NCI-H82 (cell line): ENCODE data around the gene RADIL.
A peak's percentile ranks its signal among the peaks of the same experiment; 100 is the strongest.

Experiments
- DNase-seq: peaks from one replicate; lab custom pipeline; 2025; lab: John Stamatoyannopoulos, UW

The RADIL gene

DNA sequence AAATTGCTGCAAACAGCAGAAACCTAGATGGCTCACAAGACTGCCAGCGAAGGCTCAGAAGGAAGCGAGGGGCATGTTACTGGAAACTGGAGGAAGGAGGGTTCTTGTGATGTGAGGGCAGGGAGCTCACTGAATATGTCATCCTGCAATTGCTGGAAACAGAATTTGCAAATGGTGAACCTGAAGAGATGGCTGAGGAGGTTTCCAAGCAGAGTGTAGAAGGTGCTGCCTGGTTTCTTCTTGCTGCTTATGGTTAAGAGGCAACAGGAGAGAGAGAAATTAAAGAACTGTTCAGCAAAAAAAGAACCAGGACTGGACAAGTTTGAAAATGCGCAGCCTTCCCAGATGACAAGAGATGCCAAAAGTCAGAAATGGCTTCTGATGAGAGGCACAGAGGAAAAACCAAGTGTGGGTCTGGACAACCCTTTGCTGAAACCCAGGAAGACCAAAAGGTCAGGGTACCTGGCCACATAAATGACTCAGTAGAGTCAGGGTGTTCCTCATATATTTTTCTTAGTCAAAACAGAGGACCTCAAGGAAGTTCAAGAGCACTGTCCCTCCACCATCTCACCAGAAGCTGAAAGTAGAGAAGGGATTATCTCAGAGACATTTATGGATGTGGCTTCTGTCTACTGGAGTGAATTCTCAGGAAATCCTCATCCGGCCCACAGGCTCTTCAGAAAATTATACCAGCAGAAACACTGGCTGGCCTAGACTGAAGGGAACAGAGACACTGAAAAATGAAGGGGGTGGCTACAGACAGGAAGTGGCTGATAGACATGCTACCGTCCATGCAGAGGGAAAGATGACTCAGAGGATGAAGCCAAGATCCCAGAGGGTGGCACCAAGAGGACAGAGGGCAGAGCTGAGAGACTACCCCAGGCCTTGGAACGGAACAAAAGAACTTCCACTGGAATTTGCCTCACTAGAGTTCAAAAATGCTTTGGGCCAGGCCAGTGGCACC lies 31.8 kb downstream of the RADIL start:
- DNase-seq, result no peak

DNA sequence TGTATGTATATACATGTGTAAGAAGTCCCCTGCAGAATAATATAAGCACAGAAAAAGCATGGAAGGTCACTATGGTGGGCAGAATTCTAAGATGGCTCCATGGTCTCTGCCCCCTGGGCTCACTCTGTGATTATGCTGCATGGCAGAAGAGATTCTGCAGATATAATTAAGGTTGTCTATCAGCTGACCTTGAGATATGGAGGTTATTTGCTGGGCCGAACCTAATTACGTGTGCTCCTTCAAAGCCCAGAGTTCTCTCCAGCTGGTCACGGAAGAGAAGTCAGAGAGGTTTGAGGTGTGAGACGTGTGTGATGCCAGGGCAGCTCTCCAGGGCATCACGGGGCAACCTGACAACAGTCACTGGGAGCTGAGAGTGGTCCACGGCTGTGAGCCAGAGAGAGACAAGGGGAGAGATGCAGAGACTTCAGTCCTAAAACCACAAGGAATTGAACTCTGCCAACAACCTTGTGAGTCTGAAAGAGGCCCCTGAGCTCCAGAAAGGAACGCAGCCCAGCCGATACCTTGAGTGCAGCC lies 33.2 kb downstream of the RADIL start:
- no peak for DNase-seq

DNA sequence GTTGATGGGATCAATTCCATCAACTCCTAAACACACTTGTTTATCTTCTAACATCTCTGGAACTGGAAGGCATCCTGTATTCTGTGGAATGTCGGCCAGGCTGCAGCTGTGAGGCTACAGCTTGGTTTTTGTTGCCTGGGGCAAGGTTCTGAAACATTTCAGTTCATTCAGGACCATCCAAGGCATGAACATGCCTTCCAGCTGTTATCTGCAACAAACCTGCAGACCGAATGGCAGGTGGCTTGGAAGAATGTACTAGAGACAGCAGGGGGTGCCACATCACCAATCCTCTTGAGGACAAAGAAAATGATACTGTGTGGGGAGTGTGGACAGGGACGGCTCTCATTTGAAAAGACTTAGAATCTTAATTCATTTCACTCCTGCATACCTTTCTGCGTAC lies 34.1 kb downstream of the RADIL start:
- peak; percentile 81 for DNase-seq

DNA sequence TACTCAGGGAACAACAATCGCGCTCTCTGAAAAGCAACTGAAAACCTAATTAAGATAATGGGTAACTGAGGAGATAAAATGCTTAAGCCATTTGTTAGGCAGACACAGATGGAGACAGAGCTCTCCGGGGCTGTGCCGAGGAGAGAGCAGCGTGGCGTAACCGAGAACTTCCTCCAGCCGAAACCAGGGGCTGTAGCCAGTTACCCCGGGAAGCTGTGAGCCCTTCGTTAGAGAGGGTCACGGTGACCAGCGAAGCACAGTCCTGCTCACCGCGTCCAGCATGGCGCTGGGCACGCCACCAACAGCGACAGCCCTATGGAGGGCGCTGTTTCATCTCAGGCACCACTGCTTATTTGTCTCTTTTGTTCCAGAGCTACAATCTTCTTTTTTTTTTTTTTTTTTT lies 37.8 kb downstream of the RADIL start:
- peak; percentile 94 for DNase-seq

DNA sequence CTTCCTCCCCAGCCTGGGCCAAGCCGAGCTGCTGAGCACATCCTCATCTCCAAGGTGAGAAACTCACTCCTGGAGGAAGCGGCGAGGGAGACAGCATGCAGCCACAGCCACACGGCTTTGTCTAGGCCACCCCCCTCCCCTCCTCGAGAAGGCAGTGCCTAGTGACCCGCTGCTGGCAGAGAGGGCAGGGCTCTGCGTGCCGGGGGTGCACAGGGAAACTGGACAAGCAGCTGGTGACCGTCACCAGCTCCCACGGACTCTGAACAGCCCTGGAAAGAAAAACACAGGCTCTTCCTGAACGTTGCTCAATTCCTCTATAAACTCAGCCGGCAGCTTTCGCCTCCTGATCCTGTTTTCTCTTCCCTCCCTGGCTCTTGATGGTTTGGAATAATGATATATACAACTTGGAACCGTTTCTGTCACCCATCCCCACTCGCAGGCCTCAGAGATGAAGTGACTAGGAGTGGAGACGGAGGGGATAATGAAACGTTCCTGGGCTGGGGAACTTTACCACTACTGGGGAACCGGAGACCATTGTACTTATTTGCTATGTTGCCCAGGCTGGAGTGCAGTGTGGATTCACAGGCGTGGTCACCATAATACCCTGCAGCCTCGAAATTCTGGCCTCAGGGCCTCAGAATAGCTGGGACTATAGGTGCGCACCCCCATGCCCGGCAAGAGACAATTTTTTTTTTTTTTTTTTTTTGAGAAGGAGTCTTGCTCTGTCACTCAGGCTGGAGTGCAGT lies 41.0 kb downstream of the RADIL start:
- DNase-seq, result no peak

DNA sequence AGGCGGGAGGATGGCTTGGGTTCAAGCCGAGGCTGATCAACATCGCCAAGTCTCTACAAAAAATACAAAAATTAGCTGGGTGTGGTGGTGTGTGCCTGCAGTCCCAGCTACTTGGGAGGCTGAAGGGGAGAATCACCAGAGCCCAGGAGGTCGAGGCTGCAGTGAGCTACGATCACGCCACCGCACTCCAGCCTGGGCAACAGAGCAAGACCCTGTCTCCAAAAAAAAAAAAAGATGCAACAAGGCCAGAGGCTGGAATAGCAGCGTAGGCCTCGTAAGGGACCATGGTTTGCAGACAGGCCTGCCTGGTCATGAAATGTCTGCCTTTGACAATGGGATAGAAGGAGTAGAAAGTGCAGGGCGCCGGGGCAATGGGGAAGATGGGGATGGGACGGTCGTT lies 41.7 kb downstream of the RADIL start:
- no peak for DNase-seq

DNA sequence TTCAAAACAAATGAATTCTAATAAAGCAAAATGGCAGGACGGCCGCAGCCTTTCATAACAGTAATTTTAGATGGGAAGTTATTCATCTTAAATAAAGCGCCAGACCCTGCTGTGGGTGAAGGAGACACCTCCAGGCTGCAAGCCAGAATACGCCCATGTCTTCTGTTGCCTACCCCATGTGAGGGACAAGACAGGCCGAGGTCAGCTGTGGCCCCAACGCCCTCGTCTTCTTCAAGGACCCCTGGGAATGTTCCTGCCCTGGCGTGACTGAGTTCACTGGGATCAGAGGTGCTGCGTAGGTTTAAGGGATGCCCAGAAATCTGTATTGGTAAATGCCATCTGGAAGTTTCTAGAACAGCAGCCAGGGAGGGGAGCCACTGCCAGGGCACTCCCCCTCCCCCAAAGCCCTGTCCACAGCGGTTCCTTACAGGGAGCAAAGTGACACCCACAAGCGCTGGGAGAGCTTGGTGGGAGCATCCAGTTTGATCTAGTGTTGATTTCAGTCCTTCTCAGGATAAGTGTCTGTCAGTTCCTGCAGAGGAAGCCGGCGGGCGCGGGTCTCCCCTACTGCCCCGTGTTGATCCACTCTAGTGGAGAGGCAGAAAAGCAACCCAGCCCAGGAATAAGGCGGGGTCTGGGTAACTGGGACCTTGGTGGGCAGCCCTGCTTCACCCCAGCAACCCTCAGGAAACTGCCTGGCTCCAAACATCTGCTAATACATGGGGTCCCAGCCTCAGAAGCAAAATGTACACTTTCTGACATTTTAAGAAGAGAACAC lies 42.3 kb downstream of the RADIL start:
- DNase-seq, result no peak

DNA sequence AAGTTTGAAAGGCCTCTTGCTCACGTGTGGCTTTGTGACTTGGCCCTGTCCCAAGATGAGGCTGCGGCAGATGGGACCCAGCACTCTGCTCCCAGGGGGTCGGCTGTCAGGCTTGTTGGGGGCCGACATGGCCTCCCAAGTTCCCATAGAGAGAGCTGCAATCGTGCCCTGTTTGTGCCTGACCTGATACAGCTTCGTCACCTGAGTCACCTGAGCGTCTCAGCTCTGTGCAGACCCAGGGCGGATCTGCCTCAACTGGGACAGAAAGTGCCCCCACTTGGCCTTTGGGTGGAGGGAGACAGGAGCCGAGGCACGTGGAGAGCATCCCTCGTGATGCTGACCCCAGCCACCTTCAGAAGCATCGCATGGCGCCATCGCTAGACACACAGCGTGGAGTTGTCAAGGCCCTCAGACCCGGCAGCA lies 43.4 kb downstream of the RADIL start:
- DNase-seq, result peak; percentile 24

DNA sequence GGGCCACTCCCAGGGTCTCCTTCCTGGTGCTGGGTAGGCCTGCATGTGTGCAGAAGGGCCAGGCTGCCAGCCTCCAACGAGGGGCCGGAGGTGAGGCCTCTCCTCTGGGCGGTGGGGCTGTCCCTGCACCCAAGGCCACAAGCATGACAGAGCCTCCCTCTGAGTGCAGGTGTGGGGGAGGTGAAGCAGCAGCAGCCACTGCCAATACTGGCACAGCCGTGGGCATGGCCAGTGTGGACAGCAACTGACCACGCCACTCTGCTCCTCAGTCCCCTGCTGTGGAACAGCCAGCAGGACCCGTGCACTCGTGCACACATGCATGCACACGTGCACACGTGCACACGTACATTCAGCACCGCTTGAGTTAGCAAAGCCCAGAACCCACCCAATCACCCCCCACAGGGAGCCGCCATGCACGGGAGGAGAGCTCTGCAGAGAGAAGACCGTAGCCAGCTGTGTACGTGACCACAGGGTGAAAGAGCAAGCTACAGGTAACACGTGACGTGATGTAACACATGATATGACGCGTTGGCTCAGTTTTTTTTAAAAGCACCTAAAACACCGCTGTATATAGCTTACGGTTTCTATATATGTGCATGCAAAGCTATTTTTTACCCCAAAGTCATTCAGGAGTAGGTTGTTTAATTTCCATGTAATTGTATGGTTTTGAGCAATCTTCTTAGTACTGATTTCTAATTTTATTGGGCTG lies 44.7 kb downstream of the RADIL start:
- DNase-seq, result no peak

DNA sequence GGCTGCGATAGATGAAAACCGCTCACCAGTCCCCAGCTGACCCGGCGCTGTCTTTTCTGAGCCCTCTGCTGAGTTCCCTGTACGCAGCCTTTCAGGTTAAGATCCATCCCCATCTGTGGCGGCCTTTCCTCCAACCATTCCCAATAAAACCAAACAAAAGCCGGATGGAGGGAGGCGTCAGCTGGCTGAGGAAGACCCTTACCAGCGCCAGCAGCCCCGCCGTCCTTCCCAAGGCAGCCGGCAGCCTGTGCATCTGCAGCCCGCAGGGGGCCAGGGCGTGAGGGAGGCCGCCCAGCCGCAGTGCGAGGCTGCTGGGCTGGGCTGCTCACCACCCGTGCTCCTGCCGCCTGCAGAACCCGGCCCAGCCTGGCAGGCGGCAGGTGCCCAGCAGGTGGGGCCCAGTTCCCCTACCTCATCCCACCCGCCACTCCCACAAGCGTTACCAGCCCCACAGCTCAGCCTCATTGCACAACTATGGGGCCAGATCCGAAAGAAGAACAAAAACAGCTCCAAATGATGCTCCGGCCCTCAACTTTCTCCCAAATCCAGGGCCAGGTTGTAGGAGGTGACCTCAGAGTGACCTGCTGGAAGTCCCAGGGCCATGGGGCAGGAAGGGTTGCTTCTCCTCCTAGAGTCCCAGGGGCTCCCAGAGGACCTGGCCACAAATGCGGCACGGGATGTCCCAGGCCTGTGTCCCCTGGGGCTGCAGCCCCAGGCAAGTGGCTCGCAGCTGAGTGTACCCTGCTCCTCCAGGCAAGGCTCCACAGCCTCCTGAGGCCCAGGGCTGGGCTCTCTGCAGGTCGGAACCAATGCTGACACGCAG lies 45.5 kb downstream of the RADIL start:
- DNase-seq, result peak; percentile 52

DNA sequence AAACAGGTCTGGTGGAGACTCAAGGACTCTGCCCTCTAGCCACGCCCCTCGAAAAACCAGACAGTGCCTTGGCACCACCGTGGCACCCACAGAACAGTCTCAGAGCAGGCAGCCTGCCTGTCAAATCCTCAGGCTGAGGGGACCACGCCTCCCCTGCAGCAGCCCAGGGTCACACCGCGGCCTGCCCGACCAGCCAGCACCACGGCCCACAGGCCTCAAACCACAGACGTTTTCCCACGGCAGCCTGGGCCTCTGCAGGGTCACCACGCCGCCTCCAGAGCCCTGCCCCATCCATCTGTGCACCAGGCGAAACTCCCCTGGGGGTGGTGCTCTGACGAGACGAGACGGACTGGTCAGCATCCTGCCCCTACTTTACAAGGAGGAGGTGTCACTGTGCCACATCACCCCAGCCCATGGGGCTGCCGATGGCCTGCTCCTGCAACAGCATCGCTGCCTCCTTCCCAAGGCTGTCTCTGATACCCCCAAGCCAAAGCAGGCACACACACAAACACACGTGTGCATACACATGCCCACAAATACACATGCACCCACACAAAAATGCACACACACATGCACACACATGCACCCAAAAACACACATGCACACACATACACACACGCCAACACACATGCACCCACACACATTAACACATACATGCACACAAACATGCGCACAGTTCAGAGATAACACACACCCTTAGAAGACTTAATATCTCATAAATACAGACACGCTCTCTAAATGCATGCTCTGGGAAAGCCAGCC lies 46.3 kb downstream of the RADIL start:
- DNase-seq, result no peak

DNA sequence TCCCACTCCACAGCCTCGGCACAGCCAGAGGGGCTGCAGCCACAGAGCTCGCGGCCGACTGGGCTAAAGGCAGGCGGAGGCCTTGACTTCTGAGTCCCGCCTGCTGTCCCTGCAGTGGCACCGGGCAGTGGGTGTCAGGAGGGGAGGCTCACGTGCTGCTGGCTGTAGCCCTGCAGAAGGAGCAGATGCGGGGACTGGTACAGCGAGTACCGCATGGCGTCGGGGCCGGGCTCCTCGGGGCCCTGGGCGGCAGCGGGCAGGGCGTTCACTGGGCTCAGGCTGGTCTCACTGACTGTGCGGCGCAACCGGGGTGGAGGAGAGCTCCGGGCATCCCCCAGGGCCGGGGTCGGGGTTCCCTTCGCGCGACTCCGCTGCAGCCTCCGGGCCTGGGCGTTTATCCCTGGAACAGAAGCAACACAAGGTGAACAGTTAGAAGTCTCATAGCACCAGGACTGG lies 47.3 kb downstream of the RADIL start:
- DNase-seq, result no peak

DNA sequence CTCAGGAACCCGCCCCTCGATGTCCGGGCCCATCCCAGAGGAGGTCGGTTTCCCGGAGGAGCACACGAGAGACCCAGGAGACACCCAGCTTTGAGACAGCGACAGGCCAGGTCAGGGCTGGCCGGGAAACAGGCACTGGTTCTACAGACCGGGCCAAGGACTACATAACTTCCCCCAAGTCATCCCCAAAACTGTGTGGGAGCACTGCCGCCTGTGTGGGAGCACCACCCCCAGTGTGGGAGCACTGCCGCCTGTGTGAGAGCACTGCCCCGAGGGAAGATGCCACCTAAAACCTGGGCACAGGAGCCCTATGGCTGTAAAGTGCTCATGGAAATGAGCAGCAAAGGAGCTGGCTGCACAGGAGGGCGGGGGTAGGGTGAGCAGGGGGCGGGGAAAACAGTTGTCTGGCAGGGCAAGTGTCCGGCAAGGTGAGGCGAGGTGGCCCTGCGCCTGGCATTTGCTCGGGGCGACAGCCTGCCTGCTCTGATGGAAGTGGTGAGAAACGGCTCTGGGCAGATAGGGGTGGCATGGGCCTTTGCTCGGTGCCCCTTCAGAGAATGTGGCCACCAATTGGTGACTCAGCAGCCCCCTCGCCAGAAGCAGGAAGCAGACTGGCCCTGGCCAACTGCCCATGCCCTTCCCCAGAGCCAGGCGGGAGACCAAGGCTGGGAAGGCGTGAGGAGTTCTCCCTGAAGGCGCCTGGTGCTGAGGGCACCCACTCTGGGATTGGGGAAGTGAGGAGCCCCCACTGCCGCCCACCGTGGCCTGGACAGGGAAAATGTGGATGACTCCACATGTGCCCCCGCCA lies 47.9 kb downstream of the RADIL start:
- DNase-seq, result no peak

DNA sequence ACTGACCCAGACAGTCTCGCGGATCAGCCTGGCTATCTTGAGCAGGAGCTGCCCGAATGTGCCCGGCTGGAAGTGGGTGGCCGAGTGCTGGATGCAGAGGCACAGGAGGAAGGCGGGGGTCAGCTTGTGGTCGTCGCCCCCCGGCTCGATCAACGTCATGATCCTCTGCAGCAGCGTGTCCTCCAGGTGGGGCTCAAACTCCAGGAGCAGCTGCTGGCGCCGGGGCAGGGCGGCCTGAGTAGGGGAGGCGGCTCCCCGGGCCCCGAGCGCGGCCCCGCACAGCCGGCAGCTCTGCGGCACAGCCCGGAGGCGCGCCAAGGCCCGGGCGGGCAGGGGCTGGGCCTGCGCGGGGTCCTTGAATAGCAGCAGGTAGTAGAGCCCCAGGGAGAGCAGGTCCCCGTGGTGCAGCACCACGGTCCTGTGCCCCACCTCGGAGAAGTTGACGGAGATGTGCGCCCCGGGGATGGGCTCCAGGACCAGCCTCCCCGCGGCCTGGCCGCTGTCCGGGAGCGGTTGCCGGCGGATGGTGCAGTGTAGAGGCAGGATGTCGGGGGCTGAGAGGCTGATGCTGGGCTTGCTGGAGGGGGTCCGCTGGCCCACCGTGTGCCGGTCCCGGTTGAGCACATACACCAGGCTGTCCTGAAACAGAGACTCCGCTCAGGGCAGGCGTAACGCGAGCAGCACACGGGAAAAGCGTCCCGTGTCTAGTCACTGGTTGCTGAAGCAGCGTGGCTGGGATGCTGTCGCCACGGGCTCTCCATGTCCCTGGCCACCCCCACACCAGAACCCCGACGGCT lies 48.7 kb downstream of the RADIL start:
- DNase-seq, result no peak

DNA sequence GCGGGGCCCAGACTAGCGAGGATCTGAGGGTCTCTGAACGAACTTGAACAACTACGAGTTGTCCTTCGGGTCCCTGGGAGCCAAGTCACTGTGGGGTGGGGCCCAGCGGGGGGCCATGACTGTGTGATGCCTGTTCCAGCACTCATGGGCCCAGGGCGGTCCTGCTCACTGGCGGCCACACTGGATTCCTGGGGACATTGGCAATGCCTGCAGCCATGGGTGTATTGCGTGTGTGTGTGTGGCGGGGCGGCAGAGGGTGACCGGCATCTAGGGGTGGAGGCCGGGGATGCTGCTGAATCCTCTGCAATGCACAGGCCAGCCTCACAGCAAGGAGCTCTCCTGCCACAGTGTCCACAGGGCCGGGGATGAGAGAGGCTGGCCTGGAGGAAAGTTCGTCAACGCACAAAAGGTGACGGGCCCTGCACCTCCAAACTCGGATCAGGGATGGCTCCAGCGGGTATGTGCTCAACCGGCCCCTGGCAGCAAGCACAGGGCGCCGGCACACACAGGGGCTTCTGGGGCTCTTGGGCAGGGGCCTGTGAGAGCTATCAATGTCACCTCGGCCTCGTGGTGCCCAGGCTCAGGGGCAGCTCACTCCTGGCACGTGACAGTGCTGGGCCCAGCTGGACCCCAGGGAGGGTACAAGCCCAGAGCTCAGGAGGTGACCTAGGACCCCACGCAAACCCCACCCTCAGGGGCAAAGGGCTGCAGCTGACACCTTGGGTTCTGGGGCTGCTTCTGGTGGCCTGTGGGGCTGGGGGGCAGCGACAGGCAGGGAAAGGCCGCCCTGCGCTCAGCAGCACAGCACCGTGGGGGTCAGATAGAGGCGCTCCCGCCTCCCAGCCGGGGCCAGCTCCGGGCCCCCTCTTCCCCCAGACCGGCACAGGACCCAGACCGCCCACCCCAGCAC lies 49.6 kb downstream of the RADIL start:
- no peak for DNase-seq

DNA sequence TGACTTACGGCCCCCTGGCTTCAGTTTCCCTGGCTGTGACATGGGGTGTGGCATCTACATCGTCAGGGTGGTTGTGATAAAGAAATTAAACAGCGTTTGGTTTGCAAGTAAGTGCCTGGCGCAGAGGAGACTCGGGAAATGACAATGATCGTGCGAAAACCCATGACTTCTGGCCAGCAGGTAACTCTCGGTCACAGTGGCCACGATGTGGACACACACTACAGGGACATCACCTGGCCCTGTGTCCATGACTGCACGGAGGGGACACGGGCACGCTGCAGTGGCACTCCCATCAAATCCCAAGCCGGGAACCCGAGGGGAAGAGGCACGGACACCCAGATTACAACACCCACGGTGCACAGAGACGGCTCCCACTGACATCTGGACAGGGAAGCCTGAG lies 50.3 kb downstream of the RADIL start:
- DNase-seq, result no peak

DNA sequence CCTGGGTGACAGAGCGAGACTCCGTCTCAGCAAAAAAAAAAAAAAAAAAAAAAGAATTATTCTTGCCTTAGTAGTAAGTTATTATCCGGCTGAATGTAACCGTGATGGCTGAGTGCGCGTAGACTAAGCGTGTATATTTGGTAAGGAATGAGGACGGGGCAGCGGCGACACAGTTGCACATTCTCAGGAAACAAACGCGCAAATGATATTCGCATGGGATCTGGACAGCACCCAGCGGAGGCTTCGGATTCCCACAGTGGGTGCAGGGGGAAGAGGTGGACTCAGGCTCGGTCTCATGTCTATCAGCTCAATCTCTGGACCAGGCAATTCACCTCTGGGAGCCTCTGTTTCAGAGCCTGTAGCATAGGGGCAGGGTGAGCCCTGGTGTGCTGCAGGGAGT lies 50.8 kb downstream of the RADIL start:
- DNase-seq, result no peak
